Measurements from ENCODE around the gene GSTA4. TPM values are rescaled to one million over a fixed set of nuclear protein-coding genes. Genes with fewer than 3 reads are reported as not detected.

Gene GSTA4
- total and polyA plus RNA-seq, 9 donors = 46.7 to 61.4 (median 54.7) TPM

GRCh38 chr6:52998603-52999002, 3.5 kb upstream of the GSTA4 start:
- Histone ChIP-seq H3K4me1 (ENCODE audit: control insufficient read depth, insufficient read depth, low read length) (peaks cover 3% of the 10 kb centered on the region), H3K9me3 (replicated peaks; ENCODE audit: control insufficient read depth, low read depth, low read length) (no peaks in the 10 kb centered on the region), H3K4me3 (ENCODE audit: low read length) (no peak overlapping the region), H3K36me3 (ENCODE audit: control insufficient read depth, insufficient read depth, low read length) (peaks cover 2% of the 10 kb centered on the region), H3K27ac (ENCODE audit: low read length) (no peak overlapping the region), H3K27me3 (ENCODE audit: control insufficient read depth, insufficient read depth, low read length) (no peaks in the 10 kb centered on the region)
- WGBS (ENCODE audit: insufficient coverage) = no CpG with 5 or more reads among the region's 4 CpGs
- DNase-seq = no peak

- Histone ChIP-seq H3K36me3 (ENCODE audit: control insufficient read depth, insufficient read depth, low read length) (no peaks in the 10 kb centered on the region), H3K4me1 (ENCODE audit: control insufficient read depth, insufficient read depth, low read length) (peaks cover 3% of the 10 kb centered on the region), H3K4me3 (ENCODE audit: low read length) (peak overlapping the region; percentile 24), H3K9me3 (replicated peaks; ENCODE audit: control insufficient read depth, low read depth, low read length) (no peaks in the 10 kb centered on the region), H3K27me3 (ENCODE audit: control insufficient read depth, insufficient read depth, low read length) (no peaks in the 10 kb centered on the region), H3K27ac (ENCODE audit: low read length) (peak overlapping the region; percentile 31)
- DNase-seq = peak; percentile 84
- WGBS (ENCODE audit: insufficient coverage) = 33% methylated on average over 14 of the region's 21 CpGs
These were observed 995 bp upstream of the GSTA4 start for GRCh38 chr6:52995913-52996645.

- peaks cover 3% of the 10 kb centered on the region for H3K4me1 ChIP-seq (ENCODE audit: control insufficient read depth, insufficient read depth, low read length)
- no peak for DNase-seq
- no peaks in the 10 kb centered on the region for H3K9me3 ChIP-seq (replicated peaks; ENCODE audit: control insufficient read depth, low read depth, low read length)
- peak overlapping the region; percentile 98 for H3K27ac ChIP-seq (ENCODE audit: low read length)
- 0% methylated on average over 9 of the region's 13 CpGs for WGBS (ENCODE audit: insufficient coverage)
- H3K36me3 ChIP-seq (ENCODE audit: control insufficient read depth, insufficient read depth, low read length) = peaks cover 6% of the 10 kb centered on the region
- no peaks in the 10 kb centered on the region for H3K27me3 ChIP-seq (ENCODE audit: control insufficient read depth, insufficient read depth, low read length)
- H3K4me3 ChIP-seq (ENCODE audit: low read length) = peak overlapping the region; percentile 76
These were observed 320 bp downstream of the GSTA4 start for GRCh38 chr6:52994839-52995088.

- H3K36me3 ChIP-seq (ENCODE audit: control insufficient read depth, insufficient read depth, low read length) = peaks cover 11% of the 10 kb centered on the region
- WGBS (ENCODE audit: insufficient coverage) = 2% methylated on average over 22 of the region's 32 CpGs
- no peaks in the 10 kb centered on the region for H3K9me3 ChIP-seq (replicated peaks; ENCODE audit: control insufficient read depth, low read depth, low read length)
- H3K4me1 ChIP-seq (ENCODE audit: control insufficient read depth, insufficient read depth, low read length) = peaks cover 3% of the 10 kb centered on the region
- H3K4me3 ChIP-seq (ENCODE audit: low read length) = peak overlapping the region; percentile 76
- no peaks in the 10 kb centered on the region for H3K27me3 ChIP-seq (ENCODE audit: control insufficient read depth, insufficient read depth, low read length)
- H3K27ac ChIP-seq (ENCODE audit: low read length) = peak overlapping the region; percentile 98
- peak; percentile 76 for DNase-seq
These were observed 849 bp downstream of the GSTA4 start for GRCh38 chr6:52994031-52994838.

- peak overlapping the region; percentile 76 for H3K4me3 ChIP-seq (ENCODE audit: low read length)
- peak; percentile 22 for DNase-seq
- WGBS (ENCODE audit: insufficient coverage) = 100% methylated on average over 1 of the region's 8 CpGs
These were observed 1.8 kb downstream of the GSTA4 start for GRCh38 chr6:52992980-52993920.

GRCh38 chr6:52990342-52990741, 4.7 kb downstream of the GSTA4 start:
- H3K36me3 ChIP-seq (ENCODE audit: control insufficient read depth, insufficient read depth, low read length) = peaks cover 21% of the 10 kb centered on the region
- no peak overlapping the region for H3K27ac ChIP-seq (ENCODE audit: low read length)
- H3K4me1 ChIP-seq (ENCODE audit: control insufficient read depth, insufficient read depth, low read length) = no peaks in the 10 kb centered on the region
- H3K27me3 ChIP-seq (ENCODE audit: control insufficient read depth, insufficient read depth, low read length) = no peaks in the 10 kb centered on the region
- WGBS (ENCODE audit: insufficient coverage) = no CpG with 5 or more reads among the region's 2 CpGs
- no peak for DNase-seq
- H3K9me3 ChIP-seq (replicated peaks; ENCODE audit: control insufficient read depth, low read depth, low read length) = no peaks in the 10 kb centered on the region
- H3K4me3 ChIP-seq (ENCODE audit: low read length) = no peak overlapping the region

More at GRCh38 chr6:52992980-52993920, 1.8 kb downstream of the GSTA4 start:
- peaks cover 3% of the 10 kb centered on the region for H3K4me1 ChIP-seq (ENCODE audit: control insufficient read depth, insufficient read depth, low read length)
- no peaks in the 10 kb centered on the region for H3K9me3 ChIP-seq (replicated peaks; ENCODE audit: control insufficient read depth, low read depth, low read length)
- H3K36me3 ChIP-seq (ENCODE audit: control insufficient read depth, insufficient read depth, low read length) = peaks cover 12% of the 10 kb centered on the region
- no peaks in the 10 kb centered on the region for H3K27me3 ChIP-seq (ENCODE audit: control insufficient read depth, insufficient read depth, low read length)
- peak overlapping the region; percentile 98 for H3K27ac ChIP-seq (ENCODE audit: low read length)

GRCh38 chr6:52985228-52985627, 9.9 kb downstream of the GSTA4 start:
- 100% methylated on average over 1 of the region's 4 CpGs for WGBS (ENCODE audit: insufficient coverage)
- H3K27me3 ChIP-seq (ENCODE audit: control insufficient read depth, insufficient read depth, low read length) = no peaks in the 10 kb centered on the region
- peaks cover 38% of the 10 kb centered on the region for H3K36me3 ChIP-seq (ENCODE audit: control insufficient read depth, insufficient read depth, low read length)

GRCh38 chr6:52984247-52984646, 10.8 kb downstream of the GSTA4 start:
- peaks cover 29% of the 10 kb centered on the region for H3K36me3 ChIP-seq (ENCODE audit: control insufficient read depth, insufficient read depth, low read length)

More at GRCh38 chr6:52985228-52985627, 9.9 kb downstream of the GSTA4 start:
- Histone ChIP-seq H3K9me3 (replicated peaks; ENCODE audit: control insufficient read depth, low read depth, low read length) (no peaks in the 10 kb centered on the region), H3K4me3 (ENCODE audit: low read length) (no peak overlapping the region), H3K27ac (ENCODE audit: low read length) (no peak overlapping the region), H3K4me1 (ENCODE audit: control insufficient read depth, insufficient read depth, low read length) (no peaks in the 10 kb centered on the region)
- no peak for DNase-seq

GRCh38 chr6:52983159-52983848, 11.8 kb downstream of the GSTA4 start:
- H3K27me3 ChIP-seq (ENCODE audit: control insufficient read depth, insufficient read depth, low read length) = no peaks in the 10 kb centered on the region
- no peak overlapping the region for H3K27ac ChIP-seq (ENCODE audit: low read length)
- H3K36me3 ChIP-seq (ENCODE audit: control insufficient read depth, insufficient read depth, low read length) = peaks cover 28% of the 10 kb centered on the region
- 92% methylated on average over 4 of the region's 5 CpGs for WGBS (ENCODE audit: insufficient coverage)
- no peak overlapping the region for H3K4me3 ChIP-seq (ENCODE audit: low read length)
- H3K9me3 ChIP-seq (replicated peaks; ENCODE audit: control insufficient read depth, low read depth, low read length) = no peaks in the 10 kb centered on the region
- no peaks in the 10 kb centered on the region for H3K4me1 ChIP-seq (ENCODE audit: control insufficient read depth, insufficient read depth, low read length)
- no peak for DNase-seq

More at GRCh38 chr6:52984247-52984646, 10.8 kb downstream of the GSTA4 start:
- WGBS (ENCODE audit: insufficient coverage) = no CpG with 5 or more reads among the region's 3 CpGs
- Histone ChIP-seq H3K27ac (ENCODE audit: low read length) (no peak overlapping the region), H3K27me3 (ENCODE audit: control insufficient read depth, insufficient read depth, low read length) (no peaks in the 10 kb centered on the region), H3K4me1 (ENCODE audit: control insufficient read depth, insufficient read depth, low read length) (no peaks in the 10 kb centered on the region), H3K9me3 (replicated peaks; ENCODE audit: control insufficient read depth, low read depth, low read length) (no peaks in the 10 kb centered on the region), H3K4me3 (ENCODE audit: low read length) (no peak overlapping the region)
- no peak for DNase-seq

All from muscle of leg (tissue), 11 donors.